K562 (cell line): ENCODE measurements around the gene NUDT15. TPM values are rescaled to one million over a fixed set of nuclear protein-coding genes. Genes with fewer than 3 reads are reported as not detected.
A peak's percentile ranks its signal among the peaks of the same experiment; 100 is the strongest.

Experiments
- BCL6 ChIP-seq: fragments of 250-450 bp; sonication (Bioruptor Pico); IDR thresholded peaks from 2 replicates; pipeline ENCODE4 v1.4.0; 2020
- BMI1 ChIP-seq: fragments of 150-350 bp; IDR thresholded peaks from 2 replicates; pipeline ENCODE4 v1.6.1; 2014; ENCODE audit warnings: low read length
- DIDO1 ChIP-seq: fragments of 450-650 bp; IDR thresholded peaks from 2 replicates; pipeline ENCODE4 v1.6.1; 2016; ENCODE audit warnings: low read depth, missing biosample characterization, missing genetic modification characterization
- ELF1 ChIP-seq: fragments of 200-800 bp; sonication (Bioruptor generic); IDR thresholded peaks from 2 replicates; pipeline ENCODE4 v1.6.1; 2016; ENCODE audit warnings: missing genetic modification characterization, missing compliant biosample characterization
- NFATC3 ChIP-seq: fragments of 450-650 bp; IDR thresholded peaks from 2 replicates; pipeline ENCODE4 v1.6.1; 2017; ENCODE audit warnings: mild to moderate bottlenecking
- PML ChIP-seq: IDR thresholded peaks from 2 replicates; pipeline ENCODE4 v1.6.1; 2012; ENCODE audit warnings: low read length, inconsistent platforms
- RB1 ChIP-seq: fragments of 450-650 bp; IDR thresholded peaks from 2 replicates; pipeline ENCODE4 v1.6.1; 2017; ENCODE audit warnings: low read depth, mild to moderate bottlenecking
- SMC3 ChIP-seq: conservative IDR thresholded peaks from 2 replicates; pipeline ENCODE4 v1.6.1; 2011; ENCODE audit warnings: low read depth, low read length, improper control_type of control experiment; ENCODE audit not compliant: insufficient read depth
- TCFL5 ChIP-seq: fragments of 250-450 bp; sonication (Bioruptor Pico); conservative IDR thresholded peaks from 2 replicates; pipeline ENCODE4 v1.6.1; 2021; ENCODE audit warnings: mild to moderate bottlenecking, moderate library complexity, matching md5 sums
- ZBED1 ChIP-seq: IDR thresholded peaks from 2 replicates; pipeline ENCODE4 v1.6.1; 2014
- ZNF41 ChIP-seq: fragments of 250-450 bp; sonication (Bioruptor Pico); conservative IDR thresholded peaks from 2 replicates; pipeline ENCODE4 v1.4.0; 2020; ENCODE audit warnings: mild to moderate bottlenecking
- polyA plus RNA-seq, 8 experiments: library from polyadenylated mRNA; depleted of rRNA in 4 of 8; stranded (reverse) in 5 of 8; unstranded in 3 of 8; fragments of >200 nt; fragmentation: Nextera tagmentation in 2 of 8; fragmentation: Illumina TruSeq in 1 of 8; extraction: Ambion mirVana in 2 of 8; extraction: Trizol in 1 of 8; gene quantifications; 2 replicates each; pipeline versions ENCODE4 v1.2.1 to v1.2.3, GENCODE V29; 2011 to 2014; ENCODE audit warnings: inconsistent platforms in 1 of 8, missing spikeins in 1 of 8
- total RNA-seq, 7 experiments: library from RNA; depleted of rRNA in 6 of 7; stranded (reverse); fragments of >200 nt in 6 of 7; fragmentation: Illumina TruSeq in 2 of 7; extraction: Trizol in 2 of 7; gene quantifications; 2 replicates each; pipeline versions ENCODE4 v1.2.1 to v1.2.3, GENCODE V29; 2011 to 2021; ENCODE audit warnings: low replicate concordance in 1 of 7
- TF ChIP-seq, protein P1 (sequence below): sonication (generic); formaldehyde crosslinking; IDR thresholded peaks from 2 replicates; pipeline ENCODE4 v1.8.0; 2022; ENCODE audit warnings: missing genetic modification reagents, mild to moderate bottlenecking, borderline replicate concordance
- TF ChIP-seq, protein P2 (sequence below): fragments of 450-650 bp; formaldehyde crosslinking; IDR thresholded peaks from 2 replicates; pipeline ENCODE4 v1.4.0; 2020; ENCODE audit warnings: mild to moderate bottlenecking, mixed read lengths
- TF ChIP-seq, protein P3 (sequence below), 2 experiments: fragments of 450-650 bp; conservative IDR thresholded peaks; 2 replicates each; pipeline ENCODE4 v1.6.1; 2017; ENCODE audit warnings: mild to moderate bottlenecking in 2 of 2, moderate library complexity in 2 of 2
- TF ChIP-seq, protein P4 (sequence below): IDR thresholded peaks from 2 replicates; pipeline ENCODE4 v1.6.1; 2011; ENCODE audit warnings: borderline replicate concordance, low read depth, mild to moderate bottlenecking, moderate library complexity, low read length; ENCODE audit not compliant: insufficient read depth, poor library complexity, severe bottlenecking
- TF ChIP-seq, protein P5 (sequence below): fragments of 250-450 bp; sonication (Bioruptor Pico); IDR thresholded peaks from 2 replicates; pipeline ENCODE4 v1.5.0; 2020; ENCODE audit warnings: mild to moderate bottlenecking
- TF ChIP-seq, protein P6 (sequence below): fragments of 250-450 bp; sonication (Bioruptor Pico); IDR thresholded peaks from 2 replicates; pipeline ENCODE4 v1.5.1; 2021; ENCODE audit warnings: mild to moderate bottlenecking

NUDT15 gene
- total and polyA plus RNA-seq, 9 of the 15 experiments (the other 6 are each of a cell fraction or from before 2014, with no cell fraction given) = 14.2 to 26.9 (median 21.6) TPM

DNA sequence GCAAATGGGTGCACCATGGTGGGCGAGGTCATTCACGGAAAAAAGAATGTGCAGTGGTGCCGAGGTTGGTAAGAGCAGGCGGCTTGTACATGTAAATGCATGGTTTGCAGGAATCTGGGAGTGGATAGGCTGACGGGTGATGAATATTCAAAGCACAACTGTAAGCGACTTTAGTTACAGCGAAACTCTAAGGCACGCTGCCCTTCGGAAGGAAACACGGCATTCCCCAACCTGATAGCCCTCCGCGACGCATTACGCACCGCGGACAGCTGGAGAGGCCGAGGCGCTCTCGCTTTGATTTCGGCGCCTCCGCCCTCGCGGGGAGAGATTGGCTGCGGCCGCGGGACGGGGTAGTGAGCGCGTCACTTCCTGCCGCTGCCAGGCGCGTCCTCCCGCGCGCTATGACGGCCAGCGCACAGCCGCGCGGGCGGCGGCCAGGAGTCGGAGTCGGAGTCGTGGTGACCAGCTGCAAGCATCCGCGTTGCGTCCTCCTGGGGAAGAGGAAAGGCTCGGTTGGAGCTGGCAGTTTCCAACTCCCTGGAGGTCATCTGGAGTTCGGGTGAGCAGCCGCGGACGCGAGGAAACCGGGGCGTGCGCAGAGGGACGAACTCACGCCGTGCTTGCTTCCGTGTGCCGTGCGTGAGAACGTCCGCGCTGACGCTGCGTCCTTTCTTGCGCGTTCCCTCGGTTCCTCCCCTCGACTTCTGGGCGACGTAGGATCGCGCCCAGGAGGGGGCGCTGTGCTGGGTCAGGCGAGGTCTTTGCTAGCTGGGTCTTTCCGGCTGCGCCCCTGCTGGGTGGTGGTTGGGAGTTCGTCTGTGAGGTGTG lies at the start of gene NUDT15 (continued):
- no peak for TF ChIP-seq BMI1
- peak; percentile 78 for TF ChIP-seq ELF1 (tag)
- TF ChIP-seq ZBED1 = no peak; the same call in 1 of the 2 replicates
- TF ChIP-seq, protein P1, sequence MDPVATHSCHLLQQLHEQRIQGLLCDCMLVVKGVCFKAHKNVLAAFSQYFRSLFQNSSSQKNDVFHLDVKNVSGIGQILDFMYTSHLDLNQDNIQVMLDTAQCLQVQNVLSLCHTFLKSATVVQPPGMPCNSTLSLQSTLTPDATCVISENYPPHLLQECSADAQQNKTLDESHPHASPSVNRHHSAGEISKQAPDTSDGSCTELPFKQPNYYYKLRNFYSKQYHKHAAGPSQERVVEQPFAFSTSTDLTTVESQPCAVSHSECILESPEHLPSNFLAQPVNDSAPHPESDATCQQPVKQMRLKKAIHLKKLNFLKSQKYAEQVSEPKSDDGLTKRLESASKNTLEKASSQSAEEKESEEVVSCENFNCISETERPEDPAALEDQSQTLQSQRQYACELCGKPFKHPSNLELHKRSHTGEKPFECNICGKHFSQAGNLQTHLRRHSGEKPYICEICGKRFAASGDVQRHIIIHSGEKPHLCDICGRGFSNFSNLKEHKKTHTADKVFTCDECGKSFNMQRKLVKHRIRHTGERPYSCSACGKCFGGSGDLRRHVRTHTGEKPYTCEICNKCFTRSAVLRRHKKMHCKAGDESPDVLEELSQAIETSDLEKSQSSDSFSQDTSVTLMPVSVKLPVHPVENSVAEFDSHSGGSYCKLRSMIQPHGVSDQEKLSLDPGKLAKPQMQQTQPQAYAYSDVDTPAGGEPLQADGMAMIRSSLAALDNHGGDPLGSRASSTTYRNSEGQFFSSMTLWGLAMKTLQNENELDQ (CRISPR knock-in tag) = no peak
- peak; percentile 73 for TF ChIP-seq RB1
- TF ChIP-seq, protein P2, sequence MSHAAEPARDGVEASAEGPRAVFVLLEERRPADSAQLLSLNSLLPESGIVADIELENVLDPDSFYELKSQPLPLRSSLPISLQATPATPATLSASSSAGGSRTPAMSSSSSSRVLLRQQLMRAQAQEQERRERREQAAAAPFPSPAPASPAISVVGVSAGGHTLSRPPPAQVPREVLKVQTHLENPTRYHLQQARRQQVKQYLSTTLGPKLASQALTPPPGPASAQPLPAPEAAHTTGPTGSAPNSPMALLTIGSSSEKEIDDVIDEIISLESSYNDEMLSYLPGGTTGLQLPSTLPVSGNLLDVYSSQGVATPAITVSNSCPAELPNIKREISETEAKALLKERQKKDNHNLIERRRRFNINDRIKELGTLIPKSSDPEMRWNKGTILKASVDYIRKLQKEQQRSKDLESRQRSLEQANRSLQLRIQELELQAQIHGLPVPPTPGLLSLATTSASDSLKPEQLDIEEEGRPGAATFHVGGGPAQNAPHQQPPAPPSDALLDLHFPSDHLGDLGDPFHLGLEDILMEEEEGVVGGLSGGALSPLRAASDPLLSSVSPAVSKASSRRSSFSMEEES = no peak
- TF ChIP-seq TCFL5 = no peak
- TF ChIP-seq PML = peak; percentile 84
- TF ChIP-seq, protein P3, sequence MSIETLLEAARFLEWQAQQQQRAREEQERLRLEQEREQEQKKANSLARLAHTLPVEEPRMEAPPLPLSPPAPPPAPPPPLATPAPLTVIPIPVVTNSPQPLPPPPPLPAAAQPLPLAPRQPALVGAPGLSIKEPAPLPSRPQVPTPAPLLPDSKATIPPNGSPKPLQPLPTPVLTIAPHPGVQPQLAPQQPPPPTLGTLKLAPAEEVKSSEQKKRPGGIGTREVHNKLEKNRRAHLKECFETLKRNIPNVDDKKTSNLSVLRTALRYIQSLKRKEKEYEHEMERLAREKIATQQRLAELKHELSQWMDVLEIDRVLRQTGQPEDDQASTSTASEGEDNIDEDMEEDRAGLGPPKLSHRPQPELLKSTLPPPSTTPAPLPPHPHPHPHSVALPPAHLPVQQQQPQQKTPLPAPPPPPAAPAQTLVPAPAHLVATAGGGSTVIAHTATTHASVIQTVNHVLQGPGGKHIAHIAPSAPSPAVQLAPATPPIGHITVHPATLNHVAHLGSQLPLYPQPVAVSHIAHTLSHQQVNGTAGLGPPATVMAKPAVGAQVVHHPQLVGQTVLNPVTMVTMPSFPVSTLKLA (conservative IDR thresholded peaks at IDR 0.05) = peak; percentile 74 to 88
- TF ChIP-seq, protein P4, sequence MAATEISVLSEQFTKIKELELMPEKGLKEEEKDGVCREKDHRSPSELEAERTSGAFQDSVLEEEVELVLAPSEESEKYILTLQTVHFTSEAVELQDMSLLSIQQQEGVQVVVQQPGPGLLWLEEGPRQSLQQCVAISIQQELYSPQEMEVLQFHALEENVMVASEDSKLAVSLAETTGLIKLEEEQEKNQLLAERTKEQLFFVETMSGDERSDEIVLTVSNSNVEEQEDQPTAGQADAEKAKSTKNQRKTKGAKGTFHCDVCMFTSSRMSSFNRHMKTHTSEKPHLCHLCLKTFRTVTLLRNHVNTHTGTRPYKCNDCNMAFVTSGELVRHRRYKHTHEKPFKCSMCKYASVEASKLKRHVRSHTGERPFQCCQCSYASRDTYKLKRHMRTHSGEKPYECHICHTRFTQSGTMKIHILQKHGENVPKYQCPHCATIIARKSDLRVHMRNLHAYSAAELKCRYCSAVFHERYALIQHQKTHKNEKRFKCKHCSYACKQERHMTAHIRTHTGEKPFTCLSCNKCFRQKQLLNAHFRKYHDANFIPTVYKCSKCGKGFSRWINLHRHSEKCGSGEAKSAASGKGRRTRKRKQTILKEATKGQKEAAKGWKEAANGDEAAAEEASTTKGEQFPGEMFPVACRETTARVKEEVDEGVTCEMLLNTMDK = peak; percentile 94
- TF ChIP-seq SMC3 = 0 out of 2 replicates have a peak, but pooled peaks have one; percentile 17
- TF ChIP-seq BCL6 (CRISPR knock-in tag) = no peak
- TF ChIP-seq, protein P5, sequence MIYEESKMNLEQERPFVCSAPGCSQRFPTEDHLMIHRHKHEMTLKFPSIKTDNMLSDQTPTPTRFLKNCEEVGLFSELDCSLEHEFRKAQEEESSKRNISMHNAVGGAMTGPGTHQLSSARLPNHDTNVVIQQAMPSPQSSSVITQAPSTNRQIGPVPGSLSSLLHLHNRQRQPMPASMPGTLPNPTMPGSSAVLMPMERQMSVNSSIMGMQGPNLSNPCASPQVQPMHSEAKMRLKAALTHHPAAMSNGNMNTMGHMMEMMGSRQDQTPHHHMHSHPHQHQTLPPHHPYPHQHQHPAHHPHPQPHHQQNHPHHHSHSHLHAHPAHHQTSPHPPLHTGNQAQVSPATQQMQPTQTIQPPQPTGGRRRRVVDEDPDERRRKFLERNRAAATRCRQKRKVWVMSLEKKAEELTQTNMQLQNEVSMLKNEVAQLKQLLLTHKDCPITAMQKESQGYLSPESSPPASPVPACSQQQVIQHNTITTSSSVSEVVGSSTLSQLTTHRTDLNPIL (CRISPR knock-in tag) = no peak
- TF ChIP-seq DIDO1 (tag) = no peak
- TF ChIP-seq NFATC3 = no peak
- no peak for TF ChIP-seq ZNF41 (CRISPR knock-in tag)
- TF ChIP-seq, protein P6, sequence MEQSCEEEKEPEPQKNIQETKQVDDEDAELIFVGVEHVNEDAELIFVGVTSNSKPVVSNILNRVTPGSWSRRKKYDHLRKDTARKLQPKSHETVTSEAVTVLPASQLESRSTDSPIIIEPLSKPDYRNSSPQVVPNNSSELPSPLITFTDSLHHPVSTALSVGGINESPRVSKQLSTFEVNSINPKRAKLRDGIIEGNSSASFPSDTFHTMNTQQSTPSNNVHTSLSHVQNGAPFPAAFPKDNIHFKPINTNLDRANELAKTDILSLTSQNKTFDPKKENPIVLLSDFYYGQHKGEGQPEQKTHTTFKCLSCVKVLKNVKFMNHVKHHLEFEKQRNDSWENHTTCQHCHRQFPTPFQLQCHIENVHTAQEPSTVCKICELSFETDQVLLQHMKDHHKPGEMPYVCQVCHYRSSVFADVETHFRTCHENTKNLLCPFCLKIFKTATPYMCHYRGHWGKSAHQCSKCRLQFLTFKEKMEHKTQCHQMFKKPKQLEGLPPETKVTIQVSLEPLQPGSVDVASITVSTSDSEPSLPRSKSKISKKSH = no peak
